IMR-90 (cell line): ENCODE measurements around the gene MCM3AP. TPM values are rescaled to one million over a fixed set of nuclear protein-coding genes. Genes with fewer than 3 reads are reported as not detected.

Source experiments
- ATAC-seq: fragments of 200-7000 bp; cut with Tn5 transposase; 2 replicates; pipeline ENCODE4 v1.9.1; 2020; ENCODE audit warnings: low read depth, mild to moderate bottlenecking, moderate library complexity
- BruUV-seq: library from RNA; stranded (reverse); fragments of 400-500 nt; replicated peaks from 2 replicates; lab custom pipeline; 2021; lab: Mats Ljungman, UMichigan
- CTCF ChIA-PET: fragments of 300-600 bp; formaldehyde crosslinking; extraction: SDS; loops from one replicate; lab custom pipeline; 2021; ENCODE audit warnings: antibody characterized with exemption; lab: Yijun Ruan, JAX
- POLR2A ChIA-PET: fragments of 300-600 bp; sonication (Branson Sonifier 250); formaldehyde crosslinking; loops from one replicate; lab custom pipeline; 2022; ENCODE audit warnings: antibody characterized with exemption; ENCODE audit not compliant: unreplicated experiment; lab: Charles Lee
- DNase-seq: peaks from one replicate; pipeline ENCODE4 v3.0.0; 2013
- H2AFZ ChIP-seq: replicated peaks from 2 replicates; pipeline ENCODE3; 2013; ENCODE audit warnings: low read length, mild to moderate bottlenecking; ENCODE audit not compliant: poor library complexity
- H2AK5ac ChIP-seq: 2 replicates; pipeline ENCODE4 v1.6.1; 2013; ENCODE audit warnings: low read depth, low read length, inconsistent platforms
- H2AK9ac ChIP-seq: replicated peaks from 2 replicates; pipeline ENCODE3; 2013; ENCODE audit warnings: mild to moderate bottlenecking, low read depth, low read length, moderate library complexity; ENCODE audit not compliant: poor library complexity
- H2BK120ac ChIP-seq: 2 replicates; pipeline ENCODE4 v1.6.1; 2013; ENCODE audit warnings: low read depth, low read length, inconsistent platforms
- H2BK15ac ChIP-seq: 3 replicates; pipeline ENCODE4 v1.6.1; 2013; ENCODE audit warnings: low read depth, low read length, inconsistent platforms
- H2BK20ac ChIP-seq: 2 replicates; pipeline ENCODE4 v1.6.1; 2013; ENCODE audit warnings: low read depth, mild to moderate bottlenecking, inconsistent platforms, low read length, moderate library complexity
- H2BK5ac ChIP-seq: 2 replicates; pipeline ENCODE4 v1.6.1; 2013; ENCODE audit warnings: mild to moderate bottlenecking, low read depth, low read length, inconsistent platforms; ENCODE audit not compliant: poor library complexity, severe bottlenecking
- H3K14ac ChIP-seq: replicated peaks from 2 replicates; pipeline ENCODE4 v1.6.1; 2013; ENCODE audit warnings: low read depth, low read length, inconsistent platforms
- H3K18ac ChIP-seq: 2 replicates; pipeline ENCODE4 v1.6.1; 2013; ENCODE audit warnings: low read depth, low read length, control low read depth
- H3K23ac ChIP-seq: 2 replicates; pipeline ENCODE4 v1.6.1; 2013; ENCODE audit warnings: low read depth, low read length, inconsistent platforms
- H3K27ac ChIP-seq: 2 replicates; pipeline ENCODE4 v1.5.1; 2013; ENCODE audit warnings: mild to moderate bottlenecking, control low read depth, low read length; ENCODE audit not compliant: insufficient read depth
- H3K27me3 ChIP-seq: 2 replicates; pipeline ENCODE4 v1.6.1; 2013; ENCODE audit warnings: low read length; ENCODE audit not compliant: control insufficient read depth, insufficient read depth
- H3K36me3 ChIP-seq: 2 replicates; pipeline ENCODE4 v1.6.1; 2013; ENCODE audit warnings: low read length, mixed read lengths; ENCODE audit not compliant: control insufficient read depth, insufficient read depth
- H3K4ac ChIP-seq: 2 replicates; pipeline ENCODE4 v1.6.1; 2013; ENCODE audit warnings: low read depth, low read length, inconsistent platforms
- H3K4me1 ChIP-seq: 2 replicates; pipeline ENCODE4 v1.6.1; 2013; ENCODE audit warnings: low read length, mixed read lengths; ENCODE audit not compliant: control insufficient read depth, insufficient read depth
- H3K4me2 ChIP-seq: 2 replicates; pipeline ENCODE4 v1.6.1; 2013; ENCODE audit warnings: low read depth, mild to moderate bottlenecking, control low read depth, low read length, moderate library complexity
- H3K4me3 ChIP-seq: 2 replicates; pipeline ENCODE4 v1.5.1; 2013; ENCODE audit warnings: low read depth, mild to moderate bottlenecking, control low read depth, low read length, moderate library complexity; ENCODE audit not compliant: insufficient read depth
- H3K56ac ChIP-seq: 2 replicates; pipeline ENCODE4 v1.6.1; 2013; ENCODE audit warnings: low read length, inconsistent platforms; ENCODE audit not compliant: insufficient read depth; ENCODE audit errors: extremely low read depth
- H3K79me1 ChIP-seq, 2 experiments: 2 replicates each; pipeline ENCODE4 v1.6.1; 2013; ENCODE audit warnings: low read length in 2 of 2, inconsistent platforms in 1 of 2, low read depth in 1 of 2
- H3K9ac ChIP-seq: 2 replicates; pipeline ENCODE4 v1.6.1; 2013; ENCODE audit warnings: low read depth, low read length, control low read depth
- H3K9me1 ChIP-seq: 2 replicates; pipeline ENCODE4 v1.6.1; 2013; ENCODE audit warnings: low read length, inconsistent platforms; ENCODE audit not compliant: insufficient read depth
- H3K9me3 ChIP-seq: 2 replicates; pipeline ENCODE4 v1.6.1; 2013; ENCODE audit warnings: low read length; ENCODE audit not compliant: control insufficient read depth, insufficient read depth
- H4K20me1 ChIP-seq: 2 replicates; pipeline ENCODE4 v1.6.1; 2013; ENCODE audit warnings: low read length, inconsistent platforms; ENCODE audit not compliant: insufficient read depth
- H4K5ac ChIP-seq: 2 replicates; pipeline ENCODE4 v1.6.1; 2013; ENCODE audit warnings: mild to moderate bottlenecking, low read depth, low read length, control low read depth
- H4K8ac ChIP-seq, 2 experiments: 2 replicates each; pipeline ENCODE4 v1.6.1; 2013; ENCODE audit warnings: low read depth in 2 of 2, low read length in 2 of 2, control low read depth in 1 of 2, inconsistent platforms in 1 of 2
- H4K91ac ChIP-seq: 2 replicates; pipeline ENCODE4 v1.6.1; 2013; ENCODE audit warnings: low read depth, low read length, inconsistent platforms; ENCODE audit not compliant: insufficient read depth
- BHLHE40 ChIP-seq: fragments of 150-350 bp; IDR thresholded peaks from 2 replicates; pipeline ENCODE4 v1.6.1; 2016; ENCODE audit warnings: mild to moderate bottlenecking, low read depth, low read length
- CEBPB ChIP-seq: IDR thresholded peaks from 2 replicates; pipeline ENCODE4 v1.6.1; 2012; ENCODE audit warnings: low read depth, low read length, improper control_type of control experiment
- CHD1 ChIP-seq: IDR thresholded peaks from 2 replicates; pipeline ENCODE4 v1.6.1; 2012; ENCODE audit warnings: low read depth, low read length, improper control_type of control experiment
- CTCF ChIP-seq: conservative IDR thresholded peaks from 2 replicates; pipeline ENCODE4 v1.5.1; 2012; ENCODE audit warnings: mild to moderate bottlenecking, low read depth, low read length, improper control_type of control experiment
- ELK1 ChIP-seq: fragments of 150-350 bp; IDR thresholded peaks from 2 replicates; pipeline ENCODE4 v1.6.1; 2016; ENCODE audit warnings: low read depth, mild to moderate bottlenecking, low read length, moderate library complexity, borderline replicate concordance
- FOS ChIP-seq: fragments of 150-350 bp; IDR thresholded peaks from 2 replicates; pipeline ENCODE4 v1.6.1; 2016; ENCODE audit warnings: low read depth, low read length
- MAFK ChIP-seq: IDR thresholded peaks from 2 replicates; pipeline ENCODE4 v1.6.1; 2012; ENCODE audit warnings: low read depth, low read length, improper control_type of control experiment
- MAZ ChIP-seq: IDR thresholded peaks from 2 replicates; pipeline ENCODE4 v1.6.1; 2012; ENCODE audit warnings: low read depth, mild to moderate bottlenecking, low read length, improper control_type of control experiment, moderate library complexity, borderline replicate concordance
- MXI1 ChIP-seq: IDR thresholded peaks from 2 replicates; pipeline ENCODE4 v1.6.1; 2012; ENCODE audit warnings: low read depth, mild to moderate bottlenecking, low read length, moderate library complexity, borderline replicate concordance
- NFE2L2 ChIP-seq: fragments of 150-350 bp; IDR thresholded peaks from 2 replicates; pipeline ENCODE4 v1.6.1; 2016; ENCODE audit warnings: low read depth, mild to moderate bottlenecking, low read length
- POLR2A ChIP-seq: IDR thresholded peaks from 2 replicates; pipeline ENCODE4 v1.6.1; 2012; ENCODE audit warnings: mild to moderate bottlenecking, low read depth, low read length
- RAD21 ChIP-seq: IDR thresholded peaks from 2 replicates; pipeline ENCODE4 v1.6.1; 2012; ENCODE audit warnings: low read length, improper control_type of control experiment
- RCOR1 ChIP-seq: IDR thresholded peaks from 2 replicates; pipeline ENCODE4 v1.6.1; 2012; ENCODE audit warnings: mild to moderate bottlenecking, low read length, improper control_type of control experiment; ENCODE audit not compliant: insufficient replicate concordance
- RFX5 ChIP-seq: IDR thresholded peaks from 2 replicates; pipeline ENCODE4 v1.8.0; 2012; ENCODE audit warnings: low read depth, mild to moderate bottlenecking, low read length, moderate library complexity
- SMC3 ChIP-seq: fragments of 150-350 bp; IDR thresholded peaks from 2 replicates; pipeline ENCODE4 v1.6.1; 2016; ENCODE audit warnings: low read depth, mild to moderate bottlenecking, antibody characterized with exemption, low read length, moderate library complexity
- USF2 ChIP-seq: fragments of 150-350 bp; IDR thresholded peaks from 2 replicates; pipeline ENCODE4 v1.6.1; 2017; ENCODE audit warnings: mild to moderate bottlenecking, antibody characterized with exemption, low read length, low read depth
- WGBS, 2 experiments: methylation state at CpG; one replicate each; pipeline versions ENCODE4 v1.1.5 to v1.1.7; 2013; ENCODE audit warnings: missing lambda C conversion rate in 2 of 2; ENCODE audit not compliant: insufficient read length in 1 of 2; ENCODE audit errors: extremely low coverage in 2 of 2; 5-methylcytosine and 5-hydroxymethylcytosine counted together
- dilution Hi-C: fragments of 300-500 bp; cut with HindIII; formaldehyde crosslinking; loops from one replicate; pipeline ENCODE4 v1.14.3; 2018; ENCODE audit warnings: low sequenced_read_pairs; ENCODE audit not compliant: unreplicated experiment
- in situ Hi-C: fragments of 300-500 bp; cut with MboI; formaldehyde crosslinking; loops from 3 replicates; pipeline ENCODE4 v1.14.3; 2019; ENCODE audit warnings: low sequenced_read_pairs, inconsistent platforms, mixed read lengths
- intact Hi-C: fragments of 100-400 bp; cut with micrococcal nuclease; formaldehyde crosslinking; loops from 2 replicates; pipeline ENCODE4 v1.10.0; 2022
- polyA plus RNA-seq, 3 experiments: library from polyadenylated mRNA; depleted of rRNA; stranded (reverse); fragments of >200 nt; gene quantifications; 2 replicates each; pipeline ENCODE4 v1.2.3, GENCODE V29; 2012; ENCODE audit warnings: low replicate concordance in 1 of 3
- total RNA-seq: library from RNA; depleted of rRNA; stranded (reverse); fragments of >200 nt; gene quantifications from 2 replicates; pipeline ENCODE4 v1.2.3, GENCODE V29; 2012

Gene MCM3AP
- total and polyA plus RNA-seq, 2 of the 4 experiments (the other 2 are of a cell fraction) = 46.5 to 63.1 TPM

- no peak overlapping the region for H3K4me2 ChIP-seq
- peaks cover 3% of the 10 kb centered on the region for H4K20me1 ChIP-seq
- no peak overlapping the region for H2AK9ac ChIP-seq
- POLR2A ChIA-PET = no interaction called here
- in situ Hi-C loops = no loop called here
- no peak overlapping the region for H3K23ac ChIP-seq
- no peak overlapping the region for H2BK120ac ChIP-seq
- no peak overlapping the region for H3K4ac ChIP-seq
- intact Hi-C loops = no loop called here
- H3K56ac ChIP-seq = no peak overlapping the region
- H3K4me1 ChIP-seq = no peaks in the 10 kb centered on the region
- WGBS, 2 experiments = 58% methylated on average over 2 of the region's 11 CpGs; no CpG with 5 or more reads in 1 of the 2 experiments
- H3K27me3 ChIP-seq = no peaks in the 10 kb centered on the region
- no peak overlapping the region for H3K18ac ChIP-seq
- no peak overlapping the region for H3K4me3 ChIP-seq
- peaks cover 65% of the 10 kb centered on the region for H3K36me3 ChIP-seq
- 0 out of 2 replicates have a peak, but pooled peaks cover 3% of the 10 kb centered on the region for H3K9me1 ChIP-seq
- no peak overlapping the region for H2AK5ac ChIP-seq
- CTCF ChIA-PET = no interaction called here
- DNase-seq (no peak), ATAC-seq (no peak)
- H2BK15ac ChIP-seq = no peak overlapping the region
- H4K8ac ChIP-seq = no peak overlapping the region
- no peaks in the 10 kb centered on the region for H3K9me3 ChIP-seq
- no peak overlapping the region for H3K9ac ChIP-seq
- H2BK5ac ChIP-seq = no peak overlapping the region
- peaks cover 13 to 33% of the 10 kb centered on the region in 2 experiments for H3K79me1 ChIP-seq
- no peak overlapping the region for H3K27ac ChIP-seq
- TF ChIP-seq RCOR1 (no peak), ELK1 (no peak), POLR2A (no peak), CHD1 (no peak), CEBPB (no peak), MXI1 (no peak), NFE2L2 (no peak), MAZ (no peak), SMC3 (no peak), RAD21 (no peak), USF2 (no peak), RFX5 (no peak), CTCF (no peak), BHLHE40 (no peak), FOS (no peak), MAFK (no peak)
- H2BK20ac ChIP-seq = no peak overlapping the region
- H3K14ac ChIP-seq = no peak overlapping the region
- no peak overlapping the region for H2AFZ ChIP-seq
- H4K91ac ChIP-seq = no peak overlapping the region
- no peak overlapping the region for H4K5ac ChIP-seq
- no TSS peak for BruUV-seq
- dilution Hi-C loops = no loop called here
These were observed 10.5 kb downstream of the MCM3AP start for GRCh38 chr21:46274797-46275390.
